Muscle of leg (tissue), 11 donors: ENCODE measurements around the gene ZNF532. TPM values are rescaled to one million over a fixed set of nuclear protein-coding genes. Genes with fewer than 3 reads are reported as not detected.

Experiments
- DNase-seq: peaks from one replicate; pipeline ENCODE4 v3.0.0; 2013
- H3K27ac ChIP-seq: one replicate; pipeline ENCODE4 v1.5.1; 2013; ENCODE audit warnings: mild to moderate bottlenecking, low read length, control low read depth
- H3K27me3 ChIP-seq: one replicate; pipeline ENCODE4 v1.6.1; 2013; ENCODE audit warnings: low read length; ENCODE audit not compliant: control insufficient read depth, insufficient read depth
- H3K36me3 ChIP-seq: one replicate; pipeline ENCODE4 v1.6.1; 2013; ENCODE audit warnings: low read length; ENCODE audit not compliant: control insufficient read depth, insufficient read depth
- H3K4me1 ChIP-seq: one replicate; pipeline ENCODE4 v1.6.1; 2013; ENCODE audit warnings: low read length; ENCODE audit not compliant: control insufficient read depth, insufficient read depth
- H3K4me3 ChIP-seq: one replicate; pipeline ENCODE4 v1.5.1; 2013; ENCODE audit warnings: low read length, control low read depth
- H3K9me3 ChIP-seq: replicated peaks from 2 replicates; pipeline ENCODE4 v1.6.1; 2013; ENCODE audit warnings: low read depth, low read length; ENCODE audit not compliant: control insufficient read depth
- WGBS: methylation state at CpG from one replicate; pipeline ENCODE4 v1.1.5; 2013; ENCODE audit warnings: missing lambda C conversion rate; ENCODE audit not compliant: insufficient coverage; 5-methylcytosine and 5-hydroxymethylcytosine counted together
- polyA plus RNA-seq, 8 donors: library from polyadenylated mRNA; unstranded; fragments of 120-200 nt; gene quantifications; one replicate each; pipeline versions ENCODE4 v1.2.1 to v1.2.3, GENCODE V29; 2013; ENCODE audit warnings: inconsistent platforms in 1 of 8, low replicate concordance in 1 of 8; ENCODE audit not compliant: insufficient read length in 8 of 8, insufficient read depth in 1 of 8
- total RNA-seq: library from RNA; stranded (reverse); fragments of 120-200 nt; gene quantifications from one replicate; pipeline ENCODE4 v1.2.4, GENCODE V29; 2013

ZNF532 gene
- total and polyA plus RNA-seq, 9 donors, result 46.2 to 75.7 (median 64.6) TPM

GRCh38 chr18:58927659-58928058 is 63.0 kb downstream of the ZNF532 start:
- Histone ChIP-seq H3K36me3 (peaks cover 17% of the 10 kb centered on the region), H3K9me3 (peaks cover 7% of the 10 kb centered on the region), H3K4me1 (peaks cover 8% of the 10 kb centered on the region), H3K4me3 (no peak overlapping the region), H3K27ac (peak overlapping the region; percentile 39), H3K27me3 (no peaks in the 10 kb centered on the region)
- no CpG with 5 or more reads among the region's 5 CpGs for WGBS
- DNase-seq, result no peak

- Histone ChIP-seq H3K9me3 (peaks cover 7% of the 10 kb centered on the region), H3K27me3 (no peaks in the 10 kb centered on the region), H3K36me3 (peaks cover 10% of the 10 kb centered on the region), H3K4me1 (peaks cover 8% of the 10 kb centered on the region), H3K27ac (peak overlapping the region; percentile 56), H3K4me3 (no peak overlapping the region)
- DNase-seq, result no peak
- 29% methylated on average over 4 of the region's 4 CpGs for WGBS
Measured at GRCh38 chr18:58928386-58928785, 63.7 kb downstream of the ZNF532 start.

- no peak for DNase-seq
- Histone ChIP-seq H3K9me3 (peaks cover 5% of the 10 kb centered on the region), H3K27me3 (no peaks in the 10 kb centered on the region), H3K4me3 (no peak overlapping the region), H3K27ac (no peak overlapping the region), H3K36me3 (peaks cover 7% of the 10 kb centered on the region), H3K4me1 (peaks cover 8% of the 10 kb centered on the region)
- WGBS, result 92% methylated on average over 3 of the region's 6 CpGs
Measured at GRCh38 chr18:58929206-58929605, 64.5 kb downstream of the ZNF532 start.

- no peak overlapping the region for H3K27ac ChIP-seq
- H3K4me3 ChIP-seq, result no peak overlapping the region
- peaks cover 5% of the 10 kb centered on the region for H3K4me1 ChIP-seq
- no peaks in the 10 kb centered on the region for H3K9me3 ChIP-seq
- H3K27me3 ChIP-seq, result no peaks in the 10 kb centered on the region
- peaks cover 16% of the 10 kb centered on the region for H3K36me3 ChIP-seq
- WGBS, result 66% methylated on average over 9 of the region's 9 CpGs
- no peak for DNase-seq
Measured at GRCh38 chr18:58934356-58934755, 69.7 kb downstream of the ZNF532 start.

GRCh38 chr18:58934933-58935577 is 70.4 kb downstream of the ZNF532 start:
- Histone ChIP-seq H3K4me3 (no peak overlapping the region), H3K27ac (no peak overlapping the region), H3K27me3 (no peaks in the 10 kb centered on the region), H3K36me3 (peaks cover 18% of the 10 kb centered on the region), H3K4me1 (peaks cover 5% of the 10 kb centered on the region), H3K9me3 (no peaks in the 10 kb centered on the region)
- WGBS, result 0% methylated on average over 1 of the region's 3 CpGs
- DNase-seq, result no peak

GRCh38 chr18:58937071-58937886 is 72.6 kb downstream of the ZNF532 start:
- no CpG with 5 or more reads among the region's 3 CpGs for WGBS

GRCh38 chr18:58937887-58938267 is 73.2 kb downstream of the ZNF532 start:
- Histone ChIP-seq H3K36me3 (peaks cover 21% of the 10 kb centered on the region), H3K9me3 (no peaks in the 10 kb centered on the region), H3K4me1 (peaks cover 5% of the 10 kb centered on the region), H3K27me3 (no peaks in the 10 kb centered on the region), H3K27ac (peak overlapping the region; percentile 60), H3K4me3 (no peak overlapping the region)
- no peak for DNase-seq
- 60% methylated on average over 1 of the region's 3 CpGs for WGBS

More at GRCh38 chr18:58937071-58937886, 72.6 kb downstream of the ZNF532 start:
- no peak overlapping the region for H3K4me3 ChIP-seq
- H3K27ac ChIP-seq, result peak overlapping the region; percentile 60
- H3K4me1 ChIP-seq, result peaks cover 5% of the 10 kb centered on the region
- DNase-seq, result peak; percentile 61
- no peaks in the 10 kb centered on the region for H3K27me3 ChIP-seq
- H3K36me3 ChIP-seq, result peaks cover 21% of the 10 kb centered on the region
- no peaks in the 10 kb centered on the region for H3K9me3 ChIP-seq

GRCh38 chr18:58941426-58942099 is 76.9 kb downstream of the ZNF532 start:
- Histone ChIP-seq H3K36me3 (peaks cover 26% of the 10 kb centered on the region), H3K9me3 (no peaks in the 10 kb centered on the region), H3K4me1 (peaks cover 7% of the 10 kb centered on the region), H3K27me3 (no peaks in the 10 kb centered on the region), H3K27ac (no peak overlapping the region), H3K4me3 (no peak overlapping the region)
- WGBS, result 92% methylated on average over 1 of the region's 8 CpGs
- DNase-seq, result no peak

GRCh38 chr18:58943896-58944295 is 79.2 kb downstream of the ZNF532 start:
- peaks cover 27% of the 10 kb centered on the region for H3K36me3 ChIP-seq
- no peak for DNase-seq
- WGBS, result 73% methylated on average over 3 of the region's 3 CpGs
- H3K4me3 ChIP-seq, result no peak overlapping the region
- no peak overlapping the region for H3K27ac ChIP-seq
- no peaks in the 10 kb centered on the region for H3K27me3 ChIP-seq
- no peaks in the 10 kb centered on the region for H3K9me3 ChIP-seq
- peaks cover 2% of the 10 kb centered on the region for H3K4me1 ChIP-seq

GRCh38 chr18:58947136-58947732 is 82.6 kb downstream of the ZNF532 start:
- no peaks in the 10 kb centered on the region for H3K9me3 ChIP-seq
- H3K27ac ChIP-seq, result no peak overlapping the region
- DNase-seq, result no peak
- WGBS, result 88% methylated on average over 5 of the region's 7 CpGs
- H3K36me3 ChIP-seq, result peaks cover 17% of the 10 kb centered on the region
- H3K27me3 ChIP-seq, result no peaks in the 10 kb centered on the region
- peaks cover 2% of the 10 kb centered on the region for H3K4me1 ChIP-seq
- no peak overlapping the region for H3K4me3 ChIP-seq
